ENCODE results near the gene TACC2.

Gene TACC2

GRCh38 chr10:122269059-122269687 is 280.2 kb downstream of the TACC2 start:
- no peaks in the 10 kb centered on the region for H3K9me3 ChIP-seq (ENCODE audit: control insufficient read depth, low read length)
- WGBS, 2 experiments (ENCODE audit: insufficient coverage in 2 of 2), result 85 to 90% methylated on average over 6 to 8 of the region's 10 CpGs
- no peak overlapping the region for H3K27ac ChIP-seq (ENCODE audit: low read depth, low read length, severe bottlenecking)
- H3K4me3 ChIP-seq (ENCODE audit: extremely low read depth, insufficient read depth, low read length, poor library complexity, severe bottlenecking), result no peak overlapping the region
- H3K36me3 ChIP-seq (ENCODE audit: control insufficient read depth, insufficient read depth, low read length), result peaks cover 11% of the 10 kb centered on the region
- H3K4me1 ChIP-seq (ENCODE audit: control insufficient read depth, insufficient read depth, low read length, poor library complexity, severe bottlenecking), result no peaks in the 10 kb centered on the region

- Histone ChIP-seq H3K9me3 (ENCODE audit: control insufficient read depth, low read length) (no peaks in the 10 kb centered on the region), H3K27ac (ENCODE audit: low read depth, low read length, severe bottlenecking) (no peak within 1 kb of the TSS), H3K36me3 (ENCODE audit: control insufficient read depth, insufficient read depth, low read length) (no peaks in the 10 kb centered on the region), H3K4me3 (ENCODE audit: extremely low read depth, insufficient read depth, low read length, poor library complexity, severe bottlenecking) (no peak within 1 kb of the TSS), H3K4me1 (ENCODE audit: control insufficient read depth, insufficient read depth, low read length, poor library complexity, severe bottlenecking) (no peaks in the 10 kb centered on the region)
- 81 to 91% methylated on average over 2 to 3 of the region's 5 CpGs for WGBS, 2 experiments (ENCODE audit: insufficient coverage in 2 of 2)
Observed at GRCh38 chr10:122271076-122271475, 282.1 kb downstream of the TACC2 start, which contains the start of gene BTBD16. TSS of gene BTBD16 (plus strand) at chr10:122271296. CDS start at chr10:122275082, 3,786 bp downstream.

- 93% methylated on average over 7 to 10 of the region's 10 CpGs for WGBS, 2 experiments (ENCODE audit: insufficient coverage in 2 of 2)
- Histone ChIP-seq H3K9me3 (ENCODE audit: control insufficient read depth, low read length) (no peaks in the 10 kb centered on the region), H3K4me3 (ENCODE audit: extremely low read depth, insufficient read depth, low read length, poor library complexity, severe bottlenecking) (no peak overlapping the region), H3K4me1 (ENCODE audit: control insufficient read depth, insufficient read depth, low read length, poor library complexity, severe bottlenecking) (no peaks in the 10 kb centered on the region), H3K36me3 (ENCODE audit: control insufficient read depth, insufficient read depth, low read length) (no peaks in the 10 kb centered on the region), H3K27ac (ENCODE audit: low read depth, low read length, severe bottlenecking) (no peak overlapping the region)
Observed at GRCh38 chr10:122273966-122274545, 285.1 kb downstream of the TACC2 start.

- H3K27ac ChIP-seq (ENCODE audit: low read depth, low read length, severe bottlenecking), result no peak overlapping the region
- no peak overlapping the region for H3K4me3 ChIP-seq (ENCODE audit: extremely low read depth, insufficient read depth, low read length, poor library complexity, severe bottlenecking)
- no peaks in the 10 kb centered on the region for H3K36me3 ChIP-seq (ENCODE audit: control insufficient read depth, insufficient read depth, low read length)
- H3K4me1 ChIP-seq (ENCODE audit: control insufficient read depth, insufficient read depth, low read length, poor library complexity, severe bottlenecking), result no peaks in the 10 kb centered on the region
- WGBS, 2 experiments (ENCODE audit: insufficient coverage in 2 of 2), result 90 to 100% methylated on average over 5 to 6 of the region's 6 CpGs
- no peaks in the 10 kb centered on the region for H3K9me3 ChIP-seq (ENCODE audit: control insufficient read depth, low read length)
Observed at GRCh38 chr10:122276611-122277208, 287.7 kb downstream of the TACC2 start.

GRCh38 chr10:122277526-122278136 is 288.7 kb downstream of the TACC2 start:
- Histone ChIP-seq H3K4me1 (ENCODE audit: control insufficient read depth, insufficient read depth, low read length, poor library complexity, severe bottlenecking) (no peaks in the 10 kb centered on the region), H3K36me3 (ENCODE audit: control insufficient read depth, insufficient read depth, low read length) (no peaks in the 10 kb centered on the region), H3K9me3 (ENCODE audit: control insufficient read depth, low read length) (no peaks in the 10 kb centered on the region), H3K27ac (ENCODE audit: low read depth, low read length, severe bottlenecking) (no peak overlapping the region), H3K4me3 (ENCODE audit: extremely low read depth, insufficient read depth, low read length, poor library complexity, severe bottlenecking) (no peak overlapping the region)
- WGBS, 2 experiments (ENCODE audit: insufficient coverage in 2 of 2), result 83 to 90% methylated on average over 9 to 10 of the region's 10 CpGs

GRCh38 chr10:122279725-122280141 is 290.8 kb downstream of the TACC2 start:
- Histone ChIP-seq H3K4me3 (ENCODE audit: extremely low read depth, insufficient read depth, low read length, poor library complexity, severe bottlenecking) (no peak overlapping the region), H3K36me3 (ENCODE audit: control insufficient read depth, insufficient read depth, low read length) (no peaks in the 10 kb centered on the region), H3K4me1 (ENCODE audit: control insufficient read depth, insufficient read depth, low read length, poor library complexity, severe bottlenecking) (no peaks in the 10 kb centered on the region), H3K27ac (ENCODE audit: low read depth, low read length, severe bottlenecking) (no peak overlapping the region), H3K9me3 (ENCODE audit: control insufficient read depth, low read length) (no peaks in the 10 kb centered on the region)
- 62 to 75% methylated on average over 7 of the region's 9 CpGs for WGBS, 2 experiments (ENCODE audit: insufficient coverage in 2 of 2)

- Histone ChIP-seq H3K4me1 (ENCODE audit: control insufficient read depth, insufficient read depth, low read length, poor library complexity, severe bottlenecking) (no peaks in the 10 kb centered on the region), H3K36me3 (ENCODE audit: control insufficient read depth, insufficient read depth, low read length) (no peaks in the 10 kb centered on the region), H3K9me3 (ENCODE audit: control insufficient read depth, low read length) (no peaks in the 10 kb centered on the region), H3K4me3 (ENCODE audit: extremely low read depth, insufficient read depth, low read length, poor library complexity, severe bottlenecking) (no peak overlapping the region), H3K27ac (ENCODE audit: low read depth, low read length, severe bottlenecking) (no peak overlapping the region)
- WGBS, 2 experiments (ENCODE audit: insufficient coverage in 2 of 2), result 86 to 93% methylated on average over 4 to 6 of the region's 7 CpGs
Observed at GRCh38 chr10:122280156-122280555, 291.2 kb downstream of the TACC2 start.

- Histone ChIP-seq H3K27ac (ENCODE audit: low read depth, low read length, severe bottlenecking) (no peak overlapping the region), H3K4me1 (ENCODE audit: control insufficient read depth, insufficient read depth, low read length, poor library complexity, severe bottlenecking) (no peaks in the 10 kb centered on the region), H3K9me3 (ENCODE audit: control insufficient read depth, low read length) (no peaks in the 10 kb centered on the region), H3K4me3 (ENCODE audit: extremely low read depth, insufficient read depth, low read length, poor library complexity, severe bottlenecking) (no peak overlapping the region), H3K36me3 (ENCODE audit: control insufficient read depth, insufficient read depth, low read length) (no peaks in the 10 kb centered on the region)
- WGBS, 2 experiments (ENCODE audit: insufficient coverage in 2 of 2), result 90 to 98% methylated on average over 5 of the region's 7 CpGs
Observed at GRCh38 chr10:122281018-122281626, 292.2 kb downstream of the TACC2 start.

GRCh38 chr10:122281751-122282150 is 292.8 kb downstream of the TACC2 start:
- H3K4me1 ChIP-seq (ENCODE audit: control insufficient read depth, insufficient read depth, low read length, poor library complexity, severe bottlenecking), result no peaks in the 10 kb centered on the region
- no peaks in the 10 kb centered on the region for H3K9me3 ChIP-seq (ENCODE audit: control insufficient read depth, low read length)
- no peaks in the 10 kb centered on the region for H3K36me3 ChIP-seq (ENCODE audit: control insufficient read depth, insufficient read depth, low read length)
- 92 to 94% methylated on average over 6 to 8 of the region's 8 CpGs for WGBS, 2 experiments (ENCODE audit: insufficient coverage in 2 of 2)
- no peak overlapping the region for H3K4me3 ChIP-seq (ENCODE audit: extremely low read depth, insufficient read depth, low read length, poor library complexity, severe bottlenecking)
- H3K27ac ChIP-seq (ENCODE audit: low read depth, low read length, severe bottlenecking), result no peak overlapping the region

GRCh38 chr10:122282253-122282671 is 293.3 kb downstream of the TACC2 start:
- no peak overlapping the region for H3K27ac ChIP-seq (ENCODE audit: low read depth, low read length, severe bottlenecking)
- WGBS, 2 experiments (ENCODE audit: insufficient coverage in 2 of 2), result 93 to 96% methylated on average over 8 of the region's 9 CpGs

More at GRCh38 chr10:122282253-122282671, 293.3 kb downstream of the TACC2 start:
- Histone ChIP-seq H3K36me3 (ENCODE audit: control insufficient read depth, insufficient read depth, low read length) (no peaks in the 10 kb centered on the region), H3K4me3 (ENCODE audit: extremely low read depth, insufficient read depth, low read length, poor library complexity, severe bottlenecking) (no peak overlapping the region), H3K9me3 (ENCODE audit: control insufficient read depth, low read length) (no peaks in the 10 kb centered on the region), H3K4me1 (ENCODE audit: control insufficient read depth, insufficient read depth, low read length, poor library complexity, severe bottlenecking) (peaks cover 3% of the 10 kb centered on the region)

Measured in mesodermal cell (in vitro differentiated cells).